GM12872 (cell line): ENCODE results near the gene VPS4A.

Experiments
- TF ChIP-seq, protein P1 (sequence below): IDR thresholded peaks from 3 replicates; pipeline ENCODE4 v1.5.1; 2011; ENCODE audit warnings: low read depth, mild to moderate bottlenecking, low read length, moderate library complexity; ENCODE audit not compliant: insufficient read depth

VPS4A gene

DNA sequence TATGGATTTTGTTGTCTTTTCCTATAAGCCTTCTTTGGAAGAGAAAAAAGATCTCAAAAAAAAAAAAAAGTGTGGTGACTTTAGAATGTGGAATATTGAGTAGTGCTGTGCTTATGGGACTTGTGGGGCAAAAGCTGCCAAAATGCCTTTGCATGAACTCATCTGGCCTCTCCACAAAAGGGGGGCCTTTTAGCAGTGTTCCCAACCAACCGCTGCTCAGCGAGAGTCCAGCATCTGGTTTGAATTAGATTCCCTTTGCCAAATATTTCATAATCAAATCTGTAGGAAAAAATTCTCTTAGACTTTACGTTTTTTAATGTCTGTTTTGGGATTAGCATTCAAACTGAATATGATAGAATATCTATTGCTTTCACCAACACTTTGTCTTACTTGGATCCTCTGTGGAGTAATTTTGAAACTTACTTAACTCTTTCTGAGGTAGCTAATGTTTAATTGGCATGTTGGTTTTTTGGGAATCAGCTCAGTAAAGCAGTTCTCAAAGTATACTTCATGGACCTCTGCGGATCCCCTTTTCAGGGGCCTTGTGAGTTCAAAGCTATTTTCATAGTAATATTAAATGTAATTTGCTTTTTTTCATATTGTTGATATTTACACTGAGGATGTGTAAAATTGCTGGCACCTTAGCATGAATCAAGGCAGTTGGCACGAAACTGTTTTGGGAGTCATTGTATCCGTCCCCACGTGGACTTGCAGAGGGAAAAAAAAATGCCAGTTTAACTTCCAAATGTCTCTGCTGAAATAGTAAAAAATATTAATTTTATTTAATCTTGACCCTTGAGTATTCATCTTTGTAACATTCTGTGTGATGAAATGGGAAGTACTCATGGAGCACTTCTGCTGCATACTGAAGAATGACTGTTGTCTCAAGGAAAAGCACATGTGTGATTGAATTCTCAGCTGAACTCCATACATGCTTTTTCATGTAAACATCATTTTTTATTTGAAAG lies 34.7 kb upstream of the VPS4A start:
- TF ChIP-seq, protein P1, sequence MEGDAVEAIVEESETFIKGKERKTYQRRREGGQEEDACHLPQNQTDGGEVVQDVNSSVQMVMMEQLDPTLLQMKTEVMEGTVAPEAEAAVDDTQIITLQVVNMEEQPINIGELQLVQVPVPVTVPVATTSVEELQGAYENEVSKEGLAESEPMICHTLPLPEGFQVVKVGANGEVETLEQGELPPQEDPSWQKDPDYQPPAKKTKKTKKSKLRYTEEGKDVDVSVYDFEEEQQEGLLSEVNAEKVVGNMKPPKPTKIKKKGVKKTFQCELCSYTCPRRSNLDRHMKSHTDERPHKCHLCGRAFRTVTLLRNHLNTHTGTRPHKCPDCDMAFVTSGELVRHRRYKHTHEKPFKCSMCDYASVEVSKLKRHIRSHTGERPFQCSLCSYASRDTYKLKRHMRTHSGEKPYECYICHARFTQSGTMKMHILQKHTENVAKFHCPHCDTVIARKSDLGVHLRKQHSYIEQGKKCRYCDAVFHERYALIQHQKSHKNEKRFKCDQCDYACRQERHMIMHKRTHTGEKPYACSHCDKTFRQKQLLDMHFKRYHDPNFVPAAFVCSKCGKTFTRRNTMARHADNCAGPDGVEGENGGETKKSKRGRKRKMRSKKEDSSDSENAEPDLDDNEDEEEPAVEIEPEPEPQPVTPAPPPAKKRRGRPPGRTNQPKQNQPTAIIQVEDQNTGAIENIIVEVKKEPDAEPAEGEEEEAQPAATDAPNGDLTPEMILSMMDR, result no peak

GRCh38 chr16:69277413-69277812 lies 33.7 kb upstream of the VPS4A start:
- TF ChIP-seq, protein P1, result no peak

GRCh38 chr16:69283851-69284250 lies 27.3 kb upstream of the VPS4A start:
- TF ChIP-seq, protein P1, result no peak

DNA sequence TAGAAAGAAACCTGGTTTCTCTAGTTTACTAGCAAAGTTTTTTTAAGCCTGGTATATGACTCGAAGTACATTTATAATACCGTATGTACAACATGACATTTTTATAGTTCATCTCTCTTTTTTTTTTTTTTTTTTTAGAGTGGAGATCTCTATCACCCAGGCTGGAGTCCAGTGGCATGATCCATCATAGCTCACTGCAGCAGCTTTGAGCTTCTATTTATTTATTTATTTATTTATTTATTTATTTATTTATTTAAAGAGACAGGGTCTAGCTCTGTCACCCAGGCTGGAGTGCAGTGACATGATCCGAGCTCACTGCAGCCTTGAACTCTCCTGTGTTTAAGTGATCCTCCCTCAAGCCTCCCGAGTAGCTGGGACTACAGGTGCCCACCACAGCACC lies 25.9 kb upstream of the VPS4A start:
- TF ChIP-seq, protein P1, result no peak

DNA sequence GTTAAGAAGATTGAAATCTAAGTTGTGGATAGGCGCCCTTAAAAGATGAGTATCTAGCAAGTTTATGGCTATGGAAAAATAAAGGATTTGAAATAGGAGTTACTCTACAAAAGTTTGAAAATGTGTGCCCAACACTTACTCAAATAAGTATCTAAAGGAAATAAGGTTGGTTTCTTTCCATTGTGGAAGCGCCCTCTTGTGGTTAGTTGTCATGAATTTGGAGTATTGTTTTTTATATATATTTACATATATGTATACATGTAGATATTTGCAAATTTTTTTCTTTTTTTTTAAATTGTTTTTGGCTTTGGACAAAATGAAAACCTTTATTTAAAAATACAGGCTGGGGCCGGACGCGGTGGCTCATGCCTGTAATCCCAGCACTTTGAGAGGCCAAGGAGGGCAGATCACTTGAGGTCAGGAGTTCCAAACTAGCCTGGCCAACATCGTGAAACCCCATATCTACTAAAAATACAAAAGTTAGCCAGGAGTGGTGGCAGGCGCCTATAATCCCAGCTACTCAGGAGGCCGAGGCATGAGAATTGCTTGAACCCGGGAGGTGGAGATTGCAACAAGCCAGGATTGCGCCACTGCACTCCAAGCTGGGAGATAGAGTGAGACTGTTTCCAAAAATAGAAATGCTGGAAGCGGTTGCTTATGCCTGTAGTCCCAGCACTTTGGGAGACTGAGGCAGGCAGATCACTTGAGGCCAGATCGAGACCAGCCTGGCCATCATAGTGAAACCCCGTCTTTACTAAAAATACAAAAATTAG lies 24.0 kb upstream of the VPS4A start:
- TF ChIP-seq, protein P1, result peak; percentile 26; the same call in 2 of the 3 replicates

- TF ChIP-seq, protein P1, result no peak
Measured at GRCh38 chr16:69293401-69293800, 17.7 kb upstream of the VPS4A start.

DNA sequence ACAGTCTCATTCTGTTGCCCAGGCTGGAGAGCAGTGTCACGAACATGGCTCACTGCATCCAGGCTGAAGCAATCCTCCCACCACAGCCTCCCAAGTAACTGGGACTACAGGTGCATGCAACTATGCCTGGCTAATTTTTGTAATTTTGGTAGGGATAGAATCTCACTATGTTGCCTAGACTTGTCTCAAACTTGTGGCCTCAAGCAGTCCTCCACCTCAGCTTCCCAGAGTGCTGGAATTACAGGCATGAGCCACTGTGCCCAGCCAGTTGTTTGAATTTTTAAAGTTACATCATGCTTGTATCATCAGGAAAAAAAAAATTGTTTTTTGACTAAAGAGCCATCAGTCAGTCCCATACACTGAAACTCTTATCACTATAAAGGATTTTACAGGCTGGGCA lies 17.1 kb upstream of the VPS4A start:
- TF ChIP-seq, protein P1, result no peak
